NCI-H2227 (cell line): ENCODE measurements around the gene SRSF8.
A peak's percentile ranks its signal among the peaks of the same experiment; 100 is the strongest.
"Not testable (repeated sequence)": the region's sequence is repeated elsewhere in the genome, so short reads cannot be mapped to it uniquely, and the experiment has no call there.

Source experiments
- DNase-seq: peaks from one replicate; lab custom pipeline; 2025; ENCODE audit not compliant: unreplicated experiment; lab: John Stamatoyannopoulos, UW

Gene SRSF8, protein sequence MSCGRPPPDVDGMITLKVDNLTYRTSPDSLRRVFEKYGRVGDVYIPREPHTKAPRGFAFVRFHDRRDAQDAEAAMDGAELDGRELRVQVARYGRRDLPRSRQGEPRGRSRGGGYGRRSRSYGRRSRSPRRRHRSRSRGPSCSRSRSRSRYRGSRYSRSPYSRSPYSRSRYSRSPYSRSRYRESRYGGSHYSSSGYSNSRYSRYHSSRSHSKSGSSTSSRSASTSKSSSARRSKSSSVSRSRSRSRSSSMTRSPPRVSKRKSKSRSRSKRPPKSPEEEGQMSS

GRCh38 chr11:95066716-95067038, at the start of gene SRSF8:
Gene SRSF8 (plus strand): TSS chr11:95066919. CDS start chr11:95067227, 308 bp downstream.
- no peak for DNase-seq

- not testable (repeated sequence) for DNase-seq
Observed at GRCh38 chr11:95021468-95021867, 45.3 kb upstream of the SRSF8 start.

DNA sequence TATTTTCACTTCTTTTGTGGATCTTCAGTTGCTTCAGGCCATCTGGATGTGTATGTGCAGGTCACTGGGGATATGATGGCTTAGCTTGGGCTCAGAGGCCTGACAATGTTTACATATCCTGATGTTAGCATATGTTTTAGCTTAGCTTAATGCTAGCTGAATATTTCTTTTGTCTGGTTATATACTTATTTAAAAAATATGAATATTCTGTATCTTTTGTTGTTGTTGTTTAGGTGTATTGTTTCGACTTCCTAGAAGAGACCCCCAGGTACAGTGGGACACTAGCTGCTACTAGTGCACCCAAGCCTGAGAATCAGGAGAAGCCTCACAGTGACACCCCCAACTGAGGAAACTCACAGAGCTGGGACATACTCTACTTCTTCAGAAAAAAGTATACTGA, 41.8 kb upstream of the SRSF8 start, which contains the start of gene KDM4E:
Gene KDM4E (plus strand): TSS at position 301 of the 400 bp plus-strand sequence. CDS start 300 bp downstream, outside the sequence.
- DNase-seq = no peak

- DNase-seq = not testable (repeated sequence)
Observed at GRCh38 chr11:95025594-95025993, 41.1 kb upstream of the SRSF8 start.

- DNase-seq = no peak
Observed at GRCh38 chr11:95028357-95028756, 38.4 kb upstream of the SRSF8 start.

DNA sequence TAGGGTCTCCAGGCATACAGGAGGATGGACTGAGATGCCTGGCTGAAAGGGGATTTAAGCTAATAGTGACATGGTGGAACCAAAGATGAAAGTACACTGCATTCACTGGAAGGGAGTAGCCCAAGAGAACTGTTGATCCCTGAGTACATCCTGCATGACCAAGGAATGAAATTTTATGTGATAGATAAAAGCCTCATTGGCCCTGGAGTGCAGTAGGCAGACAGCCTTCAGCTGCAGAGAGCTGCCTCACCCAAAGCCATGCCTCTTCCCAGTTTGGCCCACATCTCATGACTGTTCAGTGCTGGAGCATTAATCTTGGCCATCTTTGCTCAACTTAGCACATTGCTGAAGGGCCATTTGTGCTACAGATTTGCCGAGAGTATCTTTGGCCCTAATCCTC, 33.7 kb upstream of the SRSF8 start:
- DNase-seq = no peak

DNA sequence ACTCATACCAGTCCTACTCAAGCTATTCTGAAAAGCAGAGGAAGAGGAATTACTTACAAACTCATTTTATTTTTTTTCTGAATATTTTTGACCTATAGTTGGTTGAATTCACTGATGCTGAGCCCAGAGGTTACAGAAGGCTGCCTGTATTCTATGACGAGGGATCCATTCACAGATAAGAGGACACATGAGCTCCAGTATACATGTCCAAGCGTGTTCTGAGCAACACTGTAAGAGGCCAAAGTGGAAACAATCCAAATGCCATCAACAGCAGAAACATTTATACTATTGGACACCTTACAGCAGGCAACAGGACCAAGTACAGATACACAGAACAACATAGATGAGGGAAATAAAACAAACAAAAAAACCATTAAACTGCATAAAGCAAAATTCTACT, 31.4 kb upstream of the SRSF8 start:
- DNase-seq = no peak

DNA sequence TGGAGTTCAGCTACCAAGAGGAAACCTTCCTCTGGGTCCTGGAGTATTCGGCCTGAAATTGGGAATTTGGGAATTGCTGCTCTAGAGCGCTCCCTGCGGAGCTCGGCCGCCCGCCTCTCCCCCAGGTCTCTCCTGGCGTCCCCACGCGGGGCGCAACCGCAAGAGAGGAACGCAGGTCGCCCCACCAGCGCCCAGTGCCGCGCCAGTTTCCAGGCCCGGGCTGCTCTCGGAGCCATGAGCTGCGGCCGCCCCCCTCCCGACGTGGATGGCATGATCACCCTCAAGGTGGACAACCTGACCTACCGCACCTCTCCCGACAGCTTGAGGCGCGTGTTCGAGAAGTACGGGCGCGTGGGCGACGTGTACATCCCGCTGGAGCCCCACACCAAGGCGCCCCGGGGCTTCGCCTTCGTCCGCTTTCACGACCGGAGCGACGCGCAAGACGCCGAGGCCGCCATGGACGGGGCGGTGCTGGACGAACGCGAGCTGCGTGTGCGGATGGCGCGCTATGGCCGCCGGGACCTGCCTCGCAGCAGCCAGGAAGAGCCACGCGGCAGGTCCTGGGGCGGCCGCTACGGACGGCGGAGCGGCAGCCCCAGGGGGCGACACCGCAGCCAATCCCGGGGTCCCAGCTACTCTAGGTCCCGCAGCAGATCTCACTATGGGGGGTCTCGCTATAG, 29.2 kb upstream of the SRSF8 start:
- not testable (repeated sequence) for DNase-seq

DNA sequence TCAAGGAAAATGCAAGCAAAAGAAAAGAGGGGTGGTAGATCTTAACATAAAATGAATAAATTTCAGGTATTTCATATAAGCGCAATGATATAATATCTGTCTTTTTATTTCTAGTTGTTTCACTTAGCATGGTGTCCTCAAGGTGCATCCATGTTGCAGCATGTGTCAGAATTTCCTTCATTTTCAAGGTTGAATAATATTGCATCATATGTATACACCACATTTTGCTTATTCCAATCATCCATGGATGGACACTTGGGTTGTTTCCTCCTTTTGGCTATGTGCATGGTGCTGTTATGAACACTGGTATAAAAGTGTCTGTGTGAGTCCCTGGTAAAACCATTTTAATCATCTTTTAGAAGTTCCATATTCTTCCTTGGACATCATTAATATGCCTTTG, 24.5 kb upstream of the SRSF8 start:
- no peak for DNase-seq

GRCh38 chr11:95042906-95043305, 23.8 kb upstream of the SRSF8 start:
- DNase-seq = no peak

DNA sequence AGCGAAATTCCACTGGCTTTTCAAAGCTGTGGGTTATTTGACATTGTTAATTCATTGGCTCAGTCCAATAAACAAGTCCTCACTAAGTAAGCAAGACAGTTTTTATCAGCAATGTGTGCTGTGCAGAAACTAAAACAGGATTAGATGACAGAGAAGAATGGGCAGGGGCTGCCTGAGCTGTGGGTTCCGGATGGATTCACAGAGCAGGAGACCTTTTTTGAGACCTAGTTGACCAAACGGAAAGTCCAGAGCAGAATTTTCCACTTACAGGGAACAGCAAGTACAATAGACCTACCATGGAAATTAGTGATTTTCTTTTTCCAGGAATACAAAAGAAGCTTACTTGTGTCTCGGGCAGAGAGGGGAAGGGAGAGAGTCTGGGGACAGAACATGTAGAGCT, 22.7 kb upstream of the SRSF8 start:
- no peak for DNase-seq

- DNase-seq = no peak
Observed at GRCh38 chr11:95045812-95046211, 20.9 kb upstream of the SRSF8 start.

DNA sequence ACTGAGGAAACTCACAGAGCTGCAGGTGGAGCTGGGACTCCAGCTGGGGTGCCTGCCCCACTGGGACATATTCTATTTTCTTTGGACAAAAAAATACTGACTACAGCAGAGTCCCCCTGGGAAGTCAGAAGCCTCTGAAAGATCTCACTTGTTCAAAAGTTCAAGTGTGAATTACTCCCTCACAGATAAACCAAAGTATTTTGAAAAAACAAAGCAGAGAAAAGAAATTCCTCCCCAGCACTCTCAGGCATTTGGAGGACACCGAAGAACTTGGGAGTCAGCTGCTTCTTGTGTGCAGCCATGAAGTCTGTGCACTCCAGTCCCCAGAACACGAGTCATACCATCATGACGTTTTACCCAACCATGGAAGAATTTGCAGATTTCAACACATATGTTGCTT, 17.6 kb upstream of the SRSF8 start, which contains the start of gene KDM4F:
Gene KDM4F (plus strand): TSS at position 301 of the 400 bp plus-strand sequence.
- not testable (repeated sequence) for DNase-seq

GRCh38 chr11:95050595-95051202, 16.0 kb upstream of the SRSF8 start:
- no peak for DNase-seq

- no peak for DNase-seq
Observed at GRCh38 chr11:95054356-95054755, 12.4 kb upstream of the SRSF8 start.

DNA sequence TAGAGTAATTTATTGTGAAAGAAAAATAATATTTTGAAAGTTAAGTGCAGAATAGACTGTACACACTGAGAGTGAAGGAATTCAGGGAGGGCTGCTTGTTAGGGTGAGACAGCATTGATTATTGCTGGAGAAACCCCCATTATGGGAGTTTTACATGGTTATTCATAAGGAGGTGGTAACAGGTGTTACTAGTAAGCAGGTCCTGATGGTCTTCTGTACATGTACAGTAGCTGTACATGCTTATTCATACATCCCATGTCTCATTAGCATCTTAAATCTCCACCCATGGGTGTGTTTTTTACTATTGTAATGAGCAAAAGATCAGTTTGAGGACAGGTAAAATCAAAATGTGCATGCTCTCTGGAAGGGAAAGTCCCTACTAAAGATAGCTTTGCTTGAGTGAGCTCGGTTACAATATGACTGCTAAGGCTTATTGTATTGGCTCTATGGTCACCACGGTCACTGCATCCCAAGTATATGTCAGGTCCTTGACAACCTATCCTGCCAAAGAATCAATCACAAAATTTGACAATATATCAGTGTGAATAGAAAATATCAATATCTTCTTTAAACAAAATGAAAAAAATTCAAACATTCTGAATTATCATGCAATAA, 11.3 kb upstream of the SRSF8 start:
- no peak for DNase-seq

GRCh38 chr11:95057959-95058358, 8.8 kb upstream of the SRSF8 start:
- DNase-seq = no peak

DNA sequence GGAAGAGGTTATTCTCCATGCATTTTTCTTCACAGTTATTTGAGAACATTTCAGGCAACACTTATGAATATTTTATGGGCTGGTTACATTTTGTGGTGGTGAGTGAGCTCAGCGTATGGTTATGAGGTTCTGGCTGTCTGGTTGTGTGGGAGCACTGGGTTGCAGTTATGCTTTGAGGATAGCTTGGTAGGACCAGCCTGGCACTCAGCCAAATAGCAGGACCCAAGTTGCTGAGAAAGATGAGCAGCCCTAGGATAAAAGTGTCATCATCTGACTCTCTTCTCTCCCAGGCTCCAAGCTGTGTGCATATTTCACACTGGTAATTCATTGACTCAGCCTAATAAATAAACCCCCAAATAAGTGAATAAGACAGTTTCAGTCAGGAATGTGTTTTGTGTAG, 8.1 kb upstream of the SRSF8 start:
- no peak for DNase-seq

GRCh38 chr11:95059046-95059445, 7.7 kb upstream of the SRSF8 start:
- no peak for DNase-seq

GRCh38 chr11:95065336-95065735, 1.4 kb upstream of the SRSF8 start:
- DNase-seq = no peak

DNA sequence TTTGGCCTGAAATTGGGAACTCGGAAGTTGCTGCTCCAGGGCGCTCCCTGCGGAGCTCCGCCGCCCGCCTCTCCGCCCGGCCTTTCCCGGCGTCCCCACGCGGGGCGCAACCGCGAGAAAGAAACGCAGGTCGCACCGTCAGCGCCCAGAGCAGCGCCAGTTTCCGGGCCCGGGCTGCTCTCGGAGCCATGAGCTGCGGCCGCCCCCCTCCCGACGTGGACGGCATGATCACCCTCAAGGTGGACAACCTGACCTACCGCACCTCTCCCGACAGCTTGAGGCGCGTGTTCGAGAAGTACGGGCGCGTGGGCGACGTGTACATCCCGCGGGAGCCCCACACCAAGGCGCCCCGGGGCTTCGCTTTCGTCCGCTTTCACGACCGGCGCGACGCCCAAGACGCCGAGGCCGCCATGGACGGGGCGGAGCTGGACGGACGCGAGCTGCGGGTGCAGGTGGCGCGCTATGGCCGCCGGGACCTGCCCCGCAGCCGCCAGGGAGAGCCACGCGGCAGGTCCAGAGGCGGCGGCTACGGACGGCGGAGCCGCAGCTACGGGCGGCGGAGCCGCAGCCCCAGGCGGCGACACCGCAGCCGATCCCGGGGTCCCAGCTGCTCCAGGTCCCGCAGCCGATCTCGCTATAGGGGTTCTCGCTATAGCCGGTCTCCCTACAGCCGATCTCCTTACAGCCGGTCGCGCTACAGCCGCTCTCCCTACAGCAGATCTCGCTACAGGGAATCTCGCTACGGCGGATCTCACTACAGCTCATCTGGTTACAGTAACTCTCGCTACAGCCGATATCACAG, 521 bp downstream of the SRSF8 start:
- peak; percentile 82 for DNase-seq
